ENCODE data around the gene TIMM17A.

TIMM17A gene

DNA sequence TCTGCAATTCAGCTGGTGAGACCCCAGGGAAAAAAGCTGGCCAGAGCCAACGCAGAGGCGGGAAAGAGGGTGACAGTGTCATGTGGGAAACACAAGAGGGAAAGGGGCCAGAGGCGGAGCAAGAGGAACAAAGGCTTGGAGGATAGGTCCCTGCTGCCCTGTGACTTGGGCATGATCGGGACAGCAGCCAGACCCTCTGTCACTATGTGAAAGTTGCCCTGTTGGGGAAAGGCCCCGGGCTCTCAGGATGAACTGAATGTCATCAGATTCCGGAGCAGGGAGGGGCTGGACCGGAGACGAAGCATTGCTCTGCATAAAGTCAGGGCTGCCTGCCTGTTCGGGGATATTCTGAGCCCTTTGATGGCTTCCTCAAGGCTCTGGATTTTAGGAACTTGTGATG lies 49.4 kb downstream of the TIMM17A start:
- Histone ChIP-seq H3K27me3 (ENCODE audit: insufficient read depth, low read length, poor library complexity) (no peaks in the 10 kb centered on the region), H3K9me3 (ENCODE audit: insufficient read depth, low read length, severe bottlenecking) (no peaks in the 10 kb centered on the region), H3K9ac (ENCODE audit: low read depth, low read length) (no peak overlapping the region), H3K79me2 (ENCODE audit: insufficient read depth, low read length) (no peaks in the 10 kb centered on the region), H3K4me3 (ENCODE audit: low read depth in 1 of 2, low read length in 2 of 2) (no peak overlapping the region), H3K4me2 (ENCODE audit: insufficient read depth, low read length) (no peak overlapping the region), H3K27ac (ENCODE audit: low read length) (no peak overlapping the region), H2AFZ (ENCODE audit: low read depth, low read length) (no peak overlapping the region), H4K20me1 (ENCODE audit: insufficient read depth, low read length) (no peaks in the 10 kb centered on the region), H3K36me3 (ENCODE audit: insufficient read depth, low read length) (peaks cover 58% of the 10 kb centered on the region), H3K4me1 (ENCODE audit: insufficient read depth, low read length) (no peaks in the 10 kb centered on the region)
- ATAC-seq (ENCODE audit: insufficient read depth, low read depth) (no peak), DNase-seq (no peak)
- TF ChIP-seq EZH2 (IDR thresholded peaks at IDR 0.05; ENCODE audit: borderline replicate concordance, low read depth, low read length, severe bottlenecking), result no peak
- TF ChIP-seq, protein P1, sequence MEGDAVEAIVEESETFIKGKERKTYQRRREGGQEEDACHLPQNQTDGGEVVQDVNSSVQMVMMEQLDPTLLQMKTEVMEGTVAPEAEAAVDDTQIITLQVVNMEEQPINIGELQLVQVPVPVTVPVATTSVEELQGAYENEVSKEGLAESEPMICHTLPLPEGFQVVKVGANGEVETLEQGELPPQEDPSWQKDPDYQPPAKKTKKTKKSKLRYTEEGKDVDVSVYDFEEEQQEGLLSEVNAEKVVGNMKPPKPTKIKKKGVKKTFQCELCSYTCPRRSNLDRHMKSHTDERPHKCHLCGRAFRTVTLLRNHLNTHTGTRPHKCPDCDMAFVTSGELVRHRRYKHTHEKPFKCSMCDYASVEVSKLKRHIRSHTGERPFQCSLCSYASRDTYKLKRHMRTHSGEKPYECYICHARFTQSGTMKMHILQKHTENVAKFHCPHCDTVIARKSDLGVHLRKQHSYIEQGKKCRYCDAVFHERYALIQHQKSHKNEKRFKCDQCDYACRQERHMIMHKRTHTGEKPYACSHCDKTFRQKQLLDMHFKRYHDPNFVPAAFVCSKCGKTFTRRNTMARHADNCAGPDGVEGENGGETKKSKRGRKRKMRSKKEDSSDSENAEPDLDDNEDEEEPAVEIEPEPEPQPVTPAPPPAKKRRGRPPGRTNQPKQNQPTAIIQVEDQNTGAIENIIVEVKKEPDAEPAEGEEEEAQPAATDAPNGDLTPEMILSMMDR (IDR thresholded peaks at IDR 0.05; ENCODE audit: borderline replicate concordance, extremely low read depth, low read length, poor library complexity, severe bottlenecking), result no peak

DNA sequence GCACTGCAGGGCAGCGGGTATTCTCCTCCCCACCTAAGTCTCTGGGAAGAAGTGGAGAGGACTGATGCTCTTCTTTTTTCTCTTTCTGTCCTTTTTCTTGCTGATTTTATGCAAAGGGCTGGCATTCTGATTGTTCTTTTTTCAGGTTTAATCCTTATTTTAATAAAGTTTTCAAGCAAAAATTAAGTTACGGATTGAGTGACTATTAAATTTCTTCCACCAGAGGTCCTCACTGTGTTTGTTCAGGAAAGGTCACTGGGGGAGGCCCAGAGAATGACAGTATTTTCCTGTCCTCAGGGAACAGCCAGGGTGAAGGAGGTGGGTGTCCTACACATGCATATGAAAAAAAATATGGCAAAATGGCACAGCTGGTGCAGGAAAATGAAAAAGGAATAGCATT lies 50.7 kb downstream of the TIMM17A start:
- Histone ChIP-seq H3K9me3 (ENCODE audit: insufficient read depth, low read length, severe bottlenecking) (no peaks in the 10 kb centered on the region), H3K27me3 (ENCODE audit: insufficient read depth, low read length, poor library complexity) (no peaks in the 10 kb centered on the region), H4K20me1 (ENCODE audit: insufficient read depth, low read length) (no peaks in the 10 kb centered on the region), H3K36me3 (ENCODE audit: insufficient read depth, low read length) (peaks cover 46% of the 10 kb centered on the region), H3K27ac (ENCODE audit: low read length) (no peak overlapping the region), H2AFZ (ENCODE audit: low read depth, low read length) (no peak overlapping the region), H3K4me3 (ENCODE audit: low read depth in 1 of 2, low read length in 2 of 2) (no peak overlapping the region), H3K9ac (ENCODE audit: low read depth, low read length) (no peak overlapping the region), H3K79me2 (ENCODE audit: insufficient read depth, low read length) (no peaks in the 10 kb centered on the region), H3K4me1 (ENCODE audit: insufficient read depth, low read length) (no peaks in the 10 kb centered on the region), H3K4me2 (ENCODE audit: insufficient read depth, low read length) (no peak overlapping the region)
- DNase-seq (no peak), ATAC-seq (ENCODE audit: insufficient read depth, low read depth) (no peak)
- TF ChIP-seq, protein P1 (IDR thresholded peaks at IDR 0.05; ENCODE audit: borderline replicate concordance, extremely low read depth, low read length, poor library complexity, severe bottlenecking), result no peak

DNA sequence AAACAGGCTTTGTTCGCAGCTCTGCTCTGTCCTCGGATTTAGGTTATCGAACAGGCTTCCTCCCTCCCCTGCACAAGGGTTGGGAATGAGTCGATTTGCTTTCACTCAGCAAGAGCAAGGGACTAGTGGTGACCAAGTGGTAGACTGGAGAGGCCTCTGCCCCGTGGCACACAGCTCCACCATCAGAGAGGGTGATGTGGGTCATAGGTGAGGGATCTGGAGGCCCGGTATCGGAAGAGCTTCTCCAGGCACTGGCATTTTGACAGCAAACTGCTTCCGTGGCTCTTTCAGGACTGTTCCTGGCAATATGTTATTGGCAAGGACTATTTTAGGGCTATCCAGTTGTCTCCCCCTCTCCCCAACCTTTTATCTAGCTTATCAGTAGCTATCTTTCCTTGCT lies 52.0 kb downstream of the TIMM17A start:
- Histone ChIP-seq H3K9ac (ENCODE audit: low read depth, low read length) (no peak overlapping the region), H3K9me3 (ENCODE audit: insufficient read depth, low read length, severe bottlenecking) (no peaks in the 10 kb centered on the region), H4K20me1 (ENCODE audit: insufficient read depth, low read length) (no peaks in the 10 kb centered on the region), H3K4me1 (ENCODE audit: insufficient read depth, low read length) (no peaks in the 10 kb centered on the region), H3K4me3 (ENCODE audit: low read depth in 1 of 2, low read length in 2 of 2) (no peak overlapping the region), H3K79me2 (ENCODE audit: insufficient read depth, low read length) (no peaks in the 10 kb centered on the region), H3K36me3 (ENCODE audit: insufficient read depth, low read length) (peaks cover 35% of the 10 kb centered on the region), H3K27me3 (ENCODE audit: insufficient read depth, low read length, poor library complexity) (no peaks in the 10 kb centered on the region), H2AFZ (ENCODE audit: low read depth, low read length) (no peak overlapping the region), H3K27ac (ENCODE audit: low read length) (no peak overlapping the region), H3K4me2 (ENCODE audit: insufficient read depth, low read length) (no peak overlapping the region)
- TF ChIP-seq, protein P1 (IDR thresholded peaks at IDR 0.05; ENCODE audit: borderline replicate concordance, extremely low read depth, low read length, poor library complexity, severe bottlenecking), result no peak
- TF ChIP-seq EZH2 (IDR thresholded peaks at IDR 0.05; ENCODE audit: borderline replicate concordance, low read depth, low read length, severe bottlenecking), result no peak
- ATAC-seq (ENCODE audit: insufficient read depth, low read depth), result no peak
- DNase-seq, result no peak
